Hepatocyte (in vitro differentiated cells): ENCODE results near the gene SPRR2F.

Experiments
- EZH2 ChIP-seq: fragments of 200-600 bp; sonication (generic); IDR thresholded peaks from 2 replicates; pipeline ENCODE4 v1.6.1; 2016; ENCODE audit warnings: antibody characterized with exemption, mild to moderate bottlenecking, borderline replicate concordance
- EZH2phosphoT487 ChIP-seq: fragments of 200-600 bp; sonication (generic); IDR thresholded peaks from one replicate; pipeline ENCODE4 v1.6.1; 2018; ENCODE audit warnings: antibody characterized with exemption, mild to moderate bottlenecking, low read depth, moderate library complexity; ENCODE audit not compliant: unreplicated experiment, severe bottlenecking
- TF ChIP-seq, protein P1 (sequence below): fragments of 200-600 bp; sonication (generic); IDR thresholded peaks from 2 replicates; pipeline ENCODE4 v1.5.1; 2016; ENCODE audit warnings: antibody characterized with exemption, mild to moderate bottlenecking; ENCODE audit not compliant: poor library complexity

DNA sequence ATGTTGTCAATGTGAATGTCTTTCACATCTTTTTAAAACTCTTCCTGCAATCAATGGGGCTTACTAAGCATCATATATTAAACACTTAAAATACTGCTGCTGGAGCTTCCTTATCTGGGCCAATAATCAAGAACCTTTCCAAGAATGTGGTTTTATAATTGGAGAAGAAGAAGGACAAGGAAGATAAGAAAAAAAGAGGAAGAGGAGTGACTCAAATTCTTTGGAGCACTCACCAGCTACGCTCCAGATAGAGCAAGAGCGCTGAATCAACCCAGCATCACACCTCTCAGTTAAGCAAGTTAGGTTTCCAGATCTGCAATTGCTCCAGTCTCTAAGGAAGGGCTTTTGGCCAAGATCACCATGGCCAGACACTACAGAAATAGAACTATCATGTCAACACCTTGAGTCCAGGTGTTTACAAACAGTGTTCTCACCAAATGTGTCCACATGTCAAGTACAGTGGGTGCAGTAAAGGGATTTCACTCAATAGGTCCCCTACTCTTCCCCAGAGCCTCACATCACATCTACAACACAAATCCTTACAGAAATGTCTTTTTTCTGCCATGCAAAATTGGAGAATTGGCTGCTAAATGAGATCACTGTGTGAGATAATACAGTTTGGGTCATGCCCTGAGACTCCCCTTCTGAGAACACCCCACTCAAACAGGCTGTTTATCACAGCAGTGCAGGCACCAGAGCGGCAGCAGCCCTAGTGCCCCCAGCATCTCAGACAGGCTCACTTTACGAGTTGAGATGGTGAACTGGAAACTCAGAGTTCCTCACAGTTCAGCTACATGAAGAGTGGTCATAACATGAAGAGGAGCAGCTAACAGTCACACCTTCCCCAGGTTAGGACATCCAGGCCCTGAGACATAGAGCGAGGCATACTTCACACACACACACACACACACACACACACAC, 40.2 kb downstream of the SPRR2F start:
- no peak for TF ChIP-seq EZH2
- TF ChIP-seq, protein P1, sequence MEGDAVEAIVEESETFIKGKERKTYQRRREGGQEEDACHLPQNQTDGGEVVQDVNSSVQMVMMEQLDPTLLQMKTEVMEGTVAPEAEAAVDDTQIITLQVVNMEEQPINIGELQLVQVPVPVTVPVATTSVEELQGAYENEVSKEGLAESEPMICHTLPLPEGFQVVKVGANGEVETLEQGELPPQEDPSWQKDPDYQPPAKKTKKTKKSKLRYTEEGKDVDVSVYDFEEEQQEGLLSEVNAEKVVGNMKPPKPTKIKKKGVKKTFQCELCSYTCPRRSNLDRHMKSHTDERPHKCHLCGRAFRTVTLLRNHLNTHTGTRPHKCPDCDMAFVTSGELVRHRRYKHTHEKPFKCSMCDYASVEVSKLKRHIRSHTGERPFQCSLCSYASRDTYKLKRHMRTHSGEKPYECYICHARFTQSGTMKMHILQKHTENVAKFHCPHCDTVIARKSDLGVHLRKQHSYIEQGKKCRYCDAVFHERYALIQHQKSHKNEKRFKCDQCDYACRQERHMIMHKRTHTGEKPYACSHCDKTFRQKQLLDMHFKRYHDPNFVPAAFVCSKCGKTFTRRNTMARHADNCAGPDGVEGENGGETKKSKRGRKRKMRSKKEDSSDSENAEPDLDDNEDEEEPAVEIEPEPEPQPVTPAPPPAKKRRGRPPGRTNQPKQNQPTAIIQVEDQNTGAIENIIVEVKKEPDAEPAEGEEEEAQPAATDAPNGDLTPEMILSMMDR: no peak
- no peak for TF ChIP-seq EZH2phosphoT487
